NCI-H510A treated with DMSO at 0.1 percent for 48 hours (cell line): Measurements from ENCODE around the gene ARHGAP4.

Experiments used
- DNase-seq: peaks from one replicate; lab custom pipeline; 2025; lab: John Stamatoyannopoulos, UW

Gene ARHGAP4

GRCh38 chrX:153867671-153868070 lies 58.4 kb downstream of the ARHGAP4 start:
- no peak for DNase-seq

- DNase-seq, result no peak
These were observed 58.9 kb downstream of the ARHGAP4 start for GRCh38 chrX:153867139-153867538.

DNA sequence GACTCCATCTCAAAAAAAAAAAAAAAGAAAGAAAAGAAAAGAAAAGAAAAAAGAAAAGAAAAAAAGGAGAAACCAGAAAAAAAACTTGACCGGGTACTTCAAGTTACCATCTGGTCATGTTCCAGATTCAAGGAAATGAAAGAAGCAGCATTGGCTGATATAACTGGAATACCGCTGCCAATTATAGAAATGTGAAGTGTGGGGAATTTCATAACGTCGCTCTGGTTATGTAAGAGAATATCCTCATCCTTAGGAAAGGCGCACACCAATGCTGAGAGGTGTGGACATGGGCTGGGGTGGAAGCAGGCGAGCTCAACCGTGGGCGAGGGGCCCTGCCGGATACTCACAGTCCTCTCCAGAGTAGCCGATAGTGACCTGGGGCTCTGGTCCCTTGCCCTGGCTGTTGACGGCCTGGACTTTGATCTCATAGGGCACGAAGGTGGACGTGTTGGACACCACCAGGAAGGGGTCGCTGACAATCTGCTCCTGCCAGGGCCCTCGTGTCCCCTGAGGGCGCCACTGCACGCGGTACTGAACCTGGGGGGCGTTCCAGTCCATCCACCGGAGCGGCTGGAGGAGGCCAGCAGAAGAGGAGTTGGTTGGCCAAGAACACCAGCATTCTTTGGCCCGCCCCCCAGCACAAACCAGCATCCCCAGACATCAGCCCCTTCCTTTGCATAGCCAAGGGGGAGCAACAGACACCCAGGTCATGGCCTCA lies 59.6 kb downstream of the ARHGAP4 start:
- DNase-seq, result no peak

GRCh38 chrX:153865685-153866084 lies 60.4 kb downstream of the ARHGAP4 start:
- DNase-seq, result no peak

DNA sequence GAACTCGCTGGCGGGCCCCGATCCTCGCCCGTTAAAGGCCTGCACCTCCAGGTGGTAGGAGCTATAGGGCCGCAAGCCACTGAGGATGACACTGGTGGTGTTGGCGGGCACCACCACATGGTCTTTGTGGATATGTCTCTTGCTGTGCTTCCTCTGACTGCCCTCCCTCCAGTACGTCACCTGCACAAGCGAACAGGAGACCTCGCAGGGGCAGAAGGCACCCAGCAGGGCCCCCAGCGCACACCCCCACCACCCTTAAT lies 60.8 kb downstream of the ARHGAP4 start:
- no peak for DNase-seq

- DNase-seq, result no peak
These were observed 61.3 kb downstream of the ARHGAP4 start for GRCh38 chrX:153864561-153865320.

DNA sequence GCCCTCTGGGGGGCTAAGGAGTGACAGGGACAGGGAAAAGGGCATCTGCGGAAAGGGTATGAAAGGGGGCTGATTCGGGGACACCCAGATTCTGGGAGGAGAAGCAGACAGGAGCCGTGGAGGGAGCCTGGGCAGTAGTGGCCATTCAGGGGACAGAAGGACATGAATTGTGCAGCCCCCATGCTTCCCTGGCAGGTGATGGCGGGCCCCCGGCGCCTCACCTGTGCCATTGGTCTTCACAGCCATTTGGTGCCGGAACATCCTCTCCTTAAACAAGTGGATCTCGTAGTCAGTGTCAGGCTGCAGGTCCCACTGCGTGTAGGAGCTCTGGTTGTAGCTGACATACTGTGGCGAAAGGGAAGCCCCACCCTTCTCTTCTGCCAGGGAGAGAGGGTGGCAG lies 62.0 kb downstream of the ARHGAP4 start:
- no peak for DNase-seq

- DNase-seq, result no peak
These were observed 62.6 kb downstream of the ARHGAP4 start for GRCh38 chrX:153863251-153863991.

DNA sequence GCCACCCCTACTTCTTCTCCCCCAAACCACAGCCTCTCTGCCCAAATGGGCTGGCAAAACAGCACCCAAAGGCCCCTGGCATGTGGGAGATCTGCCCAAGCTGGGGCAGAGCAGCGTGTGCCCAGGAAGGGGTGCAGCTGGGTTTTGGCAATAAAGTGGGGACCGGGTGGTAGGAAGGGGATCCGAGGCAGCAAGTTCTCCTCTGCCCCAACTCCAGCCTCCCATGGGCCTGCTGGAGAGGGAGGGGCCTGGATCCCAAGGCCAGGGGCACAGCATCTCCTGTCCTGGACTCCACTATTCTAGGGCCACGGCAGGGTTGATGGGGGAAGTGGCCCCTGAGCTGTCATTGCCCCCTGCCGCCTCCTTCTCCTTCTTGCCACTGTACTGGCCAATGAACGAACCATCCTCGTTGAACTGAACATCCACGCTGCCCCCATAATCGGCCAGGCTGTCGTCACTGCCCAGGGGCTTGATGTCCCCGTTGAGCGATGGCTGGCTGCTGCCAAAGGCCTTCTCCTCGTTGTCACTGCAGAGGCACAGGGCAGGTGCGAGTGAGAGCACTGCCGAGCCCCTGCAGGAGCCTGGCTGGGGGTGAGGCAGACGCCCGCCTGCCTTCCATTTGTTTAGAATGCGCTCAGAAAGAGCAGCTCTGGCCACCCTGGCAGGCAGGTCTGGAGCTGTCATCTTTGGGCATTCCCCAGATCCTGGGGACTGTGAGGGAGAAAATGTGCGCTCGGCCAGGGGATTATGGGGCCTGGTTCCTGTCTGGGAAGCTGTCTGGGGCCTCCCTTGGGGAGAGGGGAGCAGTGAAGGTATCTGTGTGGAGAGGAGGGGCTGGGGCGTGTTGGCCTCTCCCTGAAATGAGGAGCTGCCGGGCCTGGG lies 63.5 kb downstream of the ARHGAP4 start:
- no peak for DNase-seq

DNA sequence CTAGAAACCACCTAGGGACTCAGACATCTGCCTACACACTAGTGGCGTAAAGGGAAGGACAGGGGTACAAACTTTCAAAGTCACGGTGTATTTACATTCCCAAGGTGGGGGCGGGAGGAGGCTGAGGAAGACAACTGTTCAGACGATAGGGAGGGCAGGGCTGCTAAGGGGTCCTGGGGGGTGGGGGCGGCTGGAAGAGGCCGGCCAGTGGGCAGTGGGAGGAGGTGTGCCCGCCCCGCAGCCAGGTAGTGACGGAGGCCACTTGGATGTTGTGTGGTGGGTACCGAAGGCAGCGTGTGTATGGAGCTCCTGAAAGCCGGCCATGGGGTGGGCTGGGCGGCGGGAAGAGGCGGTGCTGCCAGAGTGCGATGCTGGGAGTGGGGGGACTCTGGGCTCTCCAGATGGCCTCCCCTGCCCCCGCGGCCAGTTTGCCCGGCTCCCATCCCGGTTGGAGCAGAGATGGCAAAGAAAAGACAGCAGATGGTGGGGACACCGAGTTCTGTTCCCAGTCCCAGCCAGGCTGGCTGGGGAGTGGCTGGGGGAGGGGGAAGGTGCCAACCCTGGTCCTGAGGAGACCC lies 64.2 kb downstream of the ARHGAP4 start:
- no peak for DNase-seq

GRCh38 chrX:153861151-153861550 lies 64.9 kb downstream of the ARHGAP4 start:
- DNase-seq, result no peak
